Measurements from ENCODE around the gene EIF6.
"Not testable (repeated sequence)": the region's sequence is repeated elsewhere in the genome, so short reads cannot be mapped to it uniquely, and the experiment has no call there.

EIF6 gene

GRCh38 chr20:35277531-35278395 is 6.8 kb downstream of the EIF6 start, which contains the start of gene MMP24OS:
MMP24OS (minus strand) TSS chr20:35278122; CDS start chr20:35277929, 193 bp downstream.
- peak; percentile 88 for DNase-seq

- no peak for DNase-seq
Measured at GRCh38 chr20:35277127-35277526, 7.4 kb downstream of the EIF6 start.

GRCh38 chr20:35276408-35276807 is 8.2 kb downstream of the EIF6 start:
- DNase-seq, result no peak

- DNase-seq, result no peak
Measured at GRCh38 chr20:35275741-35276251, 8.8 kb downstream of the EIF6 start.

- DNase-seq, result no peak
Measured at GRCh38 chr20:35274172-35275092, 10.1 kb downstream of the EIF6 start.

GRCh38 chr20:35273449-35274171 is 11.0 kb downstream of the EIF6 start:
- DNase-seq, result no peak

- no peak for DNase-seq
Measured at GRCh38 chr20:35271904-35272303, 12.7 kb downstream of the EIF6 start.

GRCh38 chr20:35271073-35271882 is 13.3 kb downstream of the EIF6 start:
- DNase-seq, result no peak

GRCh38 chr20:35270021-35270902 is 14.3 kb downstream of the EIF6 start:
- no peak for DNase-seq

- DNase-seq, result peak; percentile 25
Measured at GRCh38 chr20:35269055-35269781, 15.4 kb downstream of the EIF6 start.

GRCh38 chr20:35267092-35267491 is 17.5 kb downstream of the EIF6 start:
- DNase-seq, result no peak

- no peak for DNase-seq
Measured at GRCh38 chr20:35264755-35265154, 19.8 kb downstream of the EIF6 start.

GRCh38 chr20:35263532-35264341 is 20.8 kb downstream of the EIF6 start:
- no peak for DNase-seq

- not testable (repeated sequence) for DNase-seq
Measured at GRCh38 chr20:35262731-35263531, 21.6 kb downstream of the EIF6 start.

GRCh38 chr20:35262321-35262720 is 22.3 kb downstream of the EIF6 start:
- DNase-seq, result not testable (repeated sequence)

GRCh38 chr20:35260426-35260825 is 24.1 kb downstream of the EIF6 start:
- DNase-seq, result no peak

GRCh38 chr20:35257175-35257909 is 27.2 kb downstream of the EIF6 start:
- no peak for DNase-seq

Measured in central memory CD4-positive, alpha-beta T cell (primary cell).